HepG2 (cell line): ENCODE measurements around the gene DUSP8. TPM values are rescaled to one million over a fixed set of nuclear protein-coding genes. Genes with fewer than 3 reads are reported as not detected.

Source experiments
- ZNF687 ChIP-seq: sonication (generic); formaldehyde crosslinking; IDR thresholded peaks from 2 replicates; pipeline ENCODE4 v1.5.1; 2020; ENCODE audit warnings: mild to moderate bottlenecking, missing genetic modification reagents, moderate library complexity
- polyA plus RNA-seq, 8 experiments: library from polyadenylated mRNA; depleted of rRNA in 3 of 8; stranded (reverse) in 7 of 8; unstranded in 1 of 8; fragments of >200 nt; fragmentation: Illumina TruSeq in 4 of 8; extraction: Trizol in 4 of 8; gene quantifications; 2 replicates each; pipeline versions ENCODE4 v1.2.1 to v1.2.3, GENCODE V29; 2011 to 2016; ENCODE audit warnings: low read depth in 4 of 8, missing spikeins in 1 of 8, mixed read lengths in 1 of 8; ENCODE audit not compliant: insufficient read depth in 1 of 8
- total RNA-seq, 5 experiments: library from RNA; depleted of rRNA; stranded (reverse); fragments of >200 nt; fragmentation: Illumina TruSeq; extraction: Trizol; gene quantifications; 2 replicates each; pipeline ENCODE4 v1.2.3, GENCODE V29; 2016; ENCODE audit warnings: low read depth in 1 of 5
- TF ChIP-seq, protein P1 (sequence below): sonication (generic); formaldehyde crosslinking; IDR thresholded peaks from 2 replicates; pipeline ENCODE4 v1.5.0; 2020; ENCODE audit warnings: mild to moderate bottlenecking, missing genetic modification reagents, borderline replicate concordance

The DUSP8 gene
- total and polyA plus RNA-seq, 2 of the 13 experiments (the other 11 are each of a cell fraction or from before 2014, with no cell fraction given), result 1.8 to 8.0 TPM

- TF ChIP-seq, protein P1, sequence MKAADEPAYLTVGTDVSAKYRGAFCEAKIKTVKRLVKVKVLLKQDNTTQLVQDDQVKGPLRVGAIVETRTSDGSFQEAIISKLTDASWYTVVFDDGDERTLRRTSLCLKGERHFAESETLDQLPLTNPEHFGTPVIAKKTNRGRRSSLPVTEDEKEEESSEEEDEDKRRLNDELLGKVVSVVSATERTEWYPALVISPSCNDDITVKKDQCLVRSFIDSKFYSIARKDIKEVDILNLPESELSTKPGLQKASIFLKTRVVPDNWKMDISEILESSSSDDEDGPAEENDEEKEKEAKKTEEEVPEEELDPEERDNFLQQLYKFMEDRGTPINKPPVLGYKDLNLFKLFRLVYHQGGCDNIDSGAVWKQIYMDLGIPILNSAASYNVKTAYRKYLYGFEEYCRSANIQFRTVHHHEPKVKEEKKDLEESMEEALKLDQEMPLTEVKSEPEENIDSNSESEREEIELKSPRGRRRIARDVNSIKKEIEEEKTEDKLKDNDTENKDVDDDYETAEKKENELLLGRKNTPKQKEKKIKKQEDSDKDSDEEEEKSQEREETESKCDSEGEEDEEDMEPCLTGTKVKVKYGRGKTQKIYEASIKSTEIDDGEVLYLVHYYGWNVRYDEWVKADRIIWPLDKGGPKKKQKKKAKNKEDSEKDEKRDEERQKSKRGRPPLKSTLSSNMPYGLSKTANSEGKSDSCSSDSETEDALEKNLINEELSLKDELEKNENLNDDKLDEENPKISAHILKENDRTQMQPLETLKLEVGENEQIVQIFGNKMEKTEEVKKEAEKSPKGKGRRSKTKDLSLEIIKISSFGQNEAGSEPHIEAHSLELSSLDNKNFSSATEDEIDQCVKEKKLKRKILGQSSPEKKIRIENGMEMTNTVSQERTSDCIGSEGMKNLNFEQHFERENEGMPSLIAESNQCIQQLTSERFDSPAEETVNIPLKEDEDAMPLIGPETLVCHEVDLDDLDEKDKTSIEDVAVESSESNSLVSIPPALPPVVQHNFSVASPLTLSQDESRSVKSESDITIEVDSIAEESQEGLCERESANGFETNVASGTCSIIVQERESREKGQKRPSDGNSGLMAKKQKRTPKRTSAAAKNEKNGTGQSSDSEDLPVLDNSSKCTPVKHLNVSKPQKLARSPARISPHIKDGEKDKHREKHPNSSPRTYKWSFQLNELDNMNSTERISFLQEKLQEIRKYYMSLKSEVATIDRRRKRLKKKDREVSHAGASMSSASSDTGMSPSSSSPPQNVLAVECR (CRISPR knock-in tag), result 0 out of 2 replicates have a peak, but pooled peaks have one; percentile 9
- TF ChIP-seq ZNF687, result peak; percentile 47; the same call in 1 of the 2 replicates
These were observed 4.9 kb downstream of the DUSP8 start (continued) for GRCh38 chr11:1567052-1567720.
